PFSK-1 (cell line): ENCODE results near the gene ZCCHC17.

ENCODE experiments used
- FOXP2 ChIP-seq: optimal IDR thresholded peaks from 2 replicates; pipeline ENCODE3; 2011; ENCODE audit warnings: borderline replicate concordance, control low read depth, inconsistent platforms; ENCODE audit not compliant: insufficient read depth; ENCODE audit errors: extremely low read length, extremely low read depth
- TF ChIP-seq, protein P1 (sequence below), 2 experiments: IDR thresholded peaks; 2 replicates each; pipeline versions ENCODE4 v1.6.1 to v1.8.0; 2011 to 2012; ENCODE audit warnings: low read depth in 2 of 2, low read length in 2 of 2, control low read depth in 1 of 2, inconsistent platforms in 1 of 2, mild to moderate bottlenecking in 1 of 2, moderate library complexity in 1 of 2; ENCODE audit not compliant: insufficient read depth in 1 of 2

DNA sequence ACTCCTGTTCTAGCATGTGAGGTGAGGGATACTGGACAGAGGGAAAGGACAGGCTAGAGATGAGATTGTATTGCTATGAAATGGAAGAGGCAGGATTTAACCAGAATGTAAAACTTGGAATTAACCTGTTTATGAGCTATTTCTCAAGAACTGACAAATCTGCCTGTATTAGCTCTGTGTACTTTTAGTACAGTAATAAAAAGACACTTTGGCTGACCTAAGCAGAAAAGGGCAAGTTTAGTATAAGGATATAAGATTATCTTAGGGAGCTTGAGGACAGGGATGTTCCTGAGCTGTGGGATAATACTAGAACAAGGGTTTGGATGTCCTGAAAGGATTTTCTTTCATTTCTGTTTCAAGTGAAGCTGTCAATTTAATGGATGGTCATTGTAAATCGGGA is 11.2 kb downstream of the ZCCHC17 start:
- TF ChIP-seq, protein P1, sequence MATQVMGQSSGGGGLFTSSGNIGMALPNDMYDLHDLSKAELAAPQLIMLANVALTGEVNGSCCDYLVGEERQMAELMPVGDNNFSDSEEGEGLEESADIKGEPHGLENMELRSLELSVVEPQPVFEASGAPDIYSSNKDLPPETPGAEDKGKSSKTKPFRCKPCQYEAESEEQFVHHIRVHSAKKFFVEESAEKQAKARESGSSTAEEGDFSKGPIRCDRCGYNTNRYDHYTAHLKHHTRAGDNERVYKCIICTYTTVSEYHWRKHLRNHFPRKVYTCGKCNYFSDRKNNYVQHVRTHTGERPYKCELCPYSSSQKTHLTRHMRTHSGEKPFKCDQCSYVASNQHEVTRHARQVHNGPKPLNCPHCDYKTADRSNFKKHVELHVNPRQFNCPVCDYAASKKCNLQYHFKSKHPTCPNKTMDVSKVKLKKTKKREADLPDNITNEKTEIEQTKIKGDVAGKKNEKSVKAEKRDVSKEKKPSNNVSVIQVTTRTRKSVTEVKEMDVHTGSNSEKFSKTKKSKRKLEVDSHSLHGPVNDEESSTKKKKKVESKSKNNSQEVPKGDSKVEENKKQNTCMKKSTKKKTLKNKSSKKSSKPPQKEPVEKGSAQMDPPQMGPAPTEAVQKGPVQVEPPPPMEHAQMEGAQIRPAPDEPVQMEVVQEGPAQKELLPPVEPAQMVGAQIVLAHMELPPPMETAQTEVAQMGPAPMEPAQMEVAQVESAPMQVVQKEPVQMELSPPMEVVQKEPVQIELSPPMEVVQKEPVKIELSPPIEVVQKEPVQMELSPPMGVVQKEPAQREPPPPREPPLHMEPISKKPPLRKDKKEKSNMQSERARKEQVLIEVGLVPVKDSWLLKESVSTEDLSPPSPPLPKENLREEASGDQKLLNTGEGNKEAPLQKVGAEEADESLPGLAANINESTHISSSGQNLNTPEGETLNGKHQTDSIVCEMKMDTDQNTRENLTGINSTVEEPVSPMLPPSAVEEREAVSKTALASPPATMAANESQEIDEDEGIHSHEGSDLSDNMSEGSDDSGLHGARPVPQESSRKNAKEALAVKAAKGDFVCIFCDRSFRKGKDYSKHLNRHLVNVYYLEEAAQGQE (IDR thresholded peaks at IDR 0.05; ENCODE audit: insufficient read depth in 1 of 2, low read depth in 2 of 2, low read length in 2 of 2) = no peak
- TF ChIP-seq FOXP2 = no peak
